Measurements from ENCODE around the gene KLHDC9.

DNA sequence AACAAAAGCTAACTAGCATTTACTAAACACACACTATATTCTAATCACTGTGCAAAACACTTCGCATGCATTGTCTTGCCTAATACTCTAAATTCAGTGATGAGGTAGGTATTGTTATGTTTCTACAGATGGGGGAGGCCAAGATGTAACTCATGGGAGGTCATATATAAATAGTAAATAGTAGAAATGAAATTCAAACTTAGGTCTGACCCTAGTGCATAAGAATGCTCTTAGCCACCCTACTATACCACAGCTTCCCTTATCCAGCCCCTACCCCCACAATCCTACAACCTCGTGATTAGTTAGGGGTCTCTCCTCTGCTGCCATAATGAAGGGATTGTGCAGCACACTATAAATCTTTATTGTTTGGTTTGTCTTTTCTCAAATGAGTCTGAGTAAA is 16.4 kb downstream of the KLHDC9 start:
- no peak for TF ChIP-seq POLR2A (IDR thresholded peaks at IDR 0.05)
- TF ChIP-seq, protein P1, sequence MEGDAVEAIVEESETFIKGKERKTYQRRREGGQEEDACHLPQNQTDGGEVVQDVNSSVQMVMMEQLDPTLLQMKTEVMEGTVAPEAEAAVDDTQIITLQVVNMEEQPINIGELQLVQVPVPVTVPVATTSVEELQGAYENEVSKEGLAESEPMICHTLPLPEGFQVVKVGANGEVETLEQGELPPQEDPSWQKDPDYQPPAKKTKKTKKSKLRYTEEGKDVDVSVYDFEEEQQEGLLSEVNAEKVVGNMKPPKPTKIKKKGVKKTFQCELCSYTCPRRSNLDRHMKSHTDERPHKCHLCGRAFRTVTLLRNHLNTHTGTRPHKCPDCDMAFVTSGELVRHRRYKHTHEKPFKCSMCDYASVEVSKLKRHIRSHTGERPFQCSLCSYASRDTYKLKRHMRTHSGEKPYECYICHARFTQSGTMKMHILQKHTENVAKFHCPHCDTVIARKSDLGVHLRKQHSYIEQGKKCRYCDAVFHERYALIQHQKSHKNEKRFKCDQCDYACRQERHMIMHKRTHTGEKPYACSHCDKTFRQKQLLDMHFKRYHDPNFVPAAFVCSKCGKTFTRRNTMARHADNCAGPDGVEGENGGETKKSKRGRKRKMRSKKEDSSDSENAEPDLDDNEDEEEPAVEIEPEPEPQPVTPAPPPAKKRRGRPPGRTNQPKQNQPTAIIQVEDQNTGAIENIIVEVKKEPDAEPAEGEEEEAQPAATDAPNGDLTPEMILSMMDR (IDR thresholded peaks at IDR 0.05): no peak
